Keratinocyte (primary cell): Measurements from ENCODE around the gene MANSC4. TPM values are rescaled to one million over a fixed set of nuclear protein-coding genes. Genes with fewer than 3 reads are reported as not detected.

Experiments used
- DNase-seq: peaks from one replicate; pipeline ENCODE4 v3.0.0-alpha.2; 2011; ENCODE audit warnings: low read depth, missing footprints, low spot score
- FAIRE-seq: peaks from 2 replicates; lab custom pipeline; 2011; peaks lifted over from hg19 to GRCh38; lab: Jason Lieb, UNC
- H2AFZ ChIP-seq: 2 replicates; pipeline ENCODE4 v1.6.0; 2012; ENCODE audit warnings: low read length, control low read depth, inconsistent platforms; ENCODE audit not compliant: control insufficient read depth
- H3K27ac ChIP-seq: 2 replicates; pipeline ENCODE4 v1.5.1; 2011; ENCODE audit warnings: low read length; ENCODE audit not compliant: control insufficient read depth, insufficient read depth
- H3K27me3 ChIP-seq: 3 replicates; pipeline ENCODE4 v1.6.0; 2011; ENCODE audit warnings: low read length; ENCODE audit not compliant: control insufficient read depth, insufficient read depth; ENCODE audit errors: extremely low read depth
- H3K36me3 ChIP-seq, 2 experiments: 2 replicates in 1 of 2; 3 replicates in 1 of 2; pipeline ENCODE4 v1.5.1; 2011; ENCODE audit warnings: low read length in 2 of 2, mild to moderate bottlenecking in 1 of 2; ENCODE audit not compliant: control insufficient read depth in 2 of 2, insufficient read depth in 2 of 2; ENCODE audit errors: extremely low read depth in 1 of 2
- H3K4me1 ChIP-seq: 3 replicates; pipeline ENCODE4 v1.5.1; 2011; ENCODE audit warnings: low read length; ENCODE audit not compliant: control insufficient read depth, insufficient read depth; ENCODE audit errors: extremely low read depth
- H3K4me2 ChIP-seq: 3 replicates; pipeline ENCODE4 v1.6.0; 2011; ENCODE audit warnings: low read depth, low read length; ENCODE audit not compliant: control insufficient read depth, insufficient read depth; ENCODE audit errors: extremely low read depth
- H3K4me3 ChIP-seq, 3 experiments: fragments of 200-600 bp in 1 of 3; sonication (generic) in 1 of 3; 2 replicates in 2 of 3; 3 replicates in 1 of 3; pipeline ENCODE4 v1.5.1; 2011 to 2016; ENCODE audit warnings: low read length in 3 of 3, mild to moderate bottlenecking in 3 of 3, control low read depth in 2 of 3, inconsistent platforms in 1 of 3, low read depth in 1 of 3, mixed read lengths in 1 of 3, mixed run types in 1 of 3, moderate library complexity in 1 of 3; ENCODE audit not compliant: control insufficient read depth in 2 of 3, insufficient read depth in 2 of 3; ENCODE audit errors: extremely low read depth in 1 of 3
- H3K79me2 ChIP-seq: 2 replicates; pipeline ENCODE4 v1.6.0; 2012; ENCODE audit warnings: low read length; ENCODE audit not compliant: control insufficient read depth, insufficient read depth
- H3K9ac ChIP-seq: 3 replicates; pipeline ENCODE4 v1.6.0; 2011; ENCODE audit warnings: low read length; ENCODE audit not compliant: control insufficient read depth, insufficient read depth; ENCODE audit errors: extremely low read depth
- H3K9me1 ChIP-seq: 3 replicates; pipeline ENCODE4 v1.6.0; 2011; ENCODE audit warnings: low read length; ENCODE audit not compliant: control insufficient read depth, insufficient read depth; ENCODE audit errors: extremely low read depth
- H3K9me3 ChIP-seq: 2 replicates; pipeline ENCODE4 v1.5.1; 2012; ENCODE audit warnings: low read depth, low read length; ENCODE audit not compliant: control insufficient read depth
- H4K20me1 ChIP-seq: 3 replicates; pipeline ENCODE4 v1.6.0; 2011; ENCODE audit warnings: low read length; ENCODE audit not compliant: control insufficient read depth, insufficient read depth; ENCODE audit errors: extremely low read depth
- CTCF ChIP-seq, 3 experiments: IDR thresholded peaks in 1 of 3; conservative IDR thresholded peaks in 1 of 3; optimal IDR thresholded peaks in 1 of 3; 2 replicates in 2 of 3; 3 replicates in 1 of 3; pipeline versions ENCODE3 to v1.5.1; 2011; ENCODE audit warnings: low read length in 3 of 3, mild to moderate bottlenecking in 3 of 3, moderate library complexity in 2 of 3, control low read depth in 1 of 3, inconsistent platforms in 1 of 3; ENCODE audit not compliant: insufficient read depth in 2 of 3; ENCODE audit errors: extremely low read depth in 1 of 3
- EZH2 ChIP-seq: IDR thresholded peaks from one replicate; pipeline ENCODE4 v1.6.1; 2012; ENCODE audit warnings: inconsistent platforms, mild to moderate bottlenecking, low read length, moderate library complexity
- dilution Hi-C: fragments of 300-500 bp; cut with MboI; formaldehyde crosslinking; loops from one replicate; pipeline ENCODE4 v1.7.0; 2020; ENCODE audit warnings: low sequenced_read_pairs; ENCODE audit not compliant: extremely low pct_ligation_motif_present
- polyA plus RNA-seq, 5 experiments: library from polyadenylated mRNA; depleted of rRNA in 3 of 5; stranded (reverse) in 3 of 5; stranded (forward) in 1 of 5; unstranded in 1 of 5; fragments of >200 nt; gene quantifications; 1 replicate in 1 of 5; 2 replicates in 3 of 5; 3 replicates in 1 of 5; pipeline versions ENCODE4 v1.2.1 to v1.2.3, GENCODE V29; 2011 to 2012; ENCODE audit warnings: missing spikeins in 2 of 5, low read depth in 1 of 5, low replicate concordance in 1 of 5

The MANSC4 gene
- polyA plus RNA-seq, 1 donor (not counting 4 experiments of a cell fraction or from before 2014, with no cell fraction given): 0.67 TPM

DNA sequence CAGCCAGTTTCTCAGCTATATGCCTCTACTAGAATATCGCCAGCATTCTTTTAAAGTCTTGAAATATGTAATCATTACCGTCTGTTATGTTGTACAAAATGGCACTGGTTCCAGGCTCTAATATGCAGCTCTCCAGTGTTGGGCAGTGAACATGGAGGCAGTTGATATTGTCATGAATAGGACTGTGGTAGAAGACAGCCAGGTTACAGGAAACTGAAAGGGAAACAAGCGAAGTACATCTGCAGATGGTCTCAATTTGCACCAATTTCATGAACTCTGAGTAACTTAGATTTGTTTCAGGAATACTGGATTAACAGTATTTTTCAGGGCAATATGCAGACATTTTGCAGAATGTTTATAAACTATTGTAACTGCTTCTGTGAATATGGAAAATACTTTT, 13.4 kb downstream of the MANSC4 start:
- TF ChIP-seq EZH2 (no peak), CTCF (optimal IDR thresholded peaks at IDR 0.05 in 1 of 3, IDR thresholded peaks at IDR 0.05 in 1 of 3, conservative IDR thresholded peaks at IDR 0.05 in 1 of 3; ENCODE audit: extremely low read depth in 1 of 3, insufficient read depth in 2 of 3, low read length in 3 of 3) (no peak)
- no peak overlapping the region for H3K27ac ChIP-seq
- DNase-seq: no peak
- no peak overlapping the region for H3K9ac ChIP-seq
- no peak overlapping the region for H3K4me3 ChIP-seq
- H3K4me1 ChIP-seq: peaks cover 13% of the 10 kb centered on the region
- dilution Hi-C loops: no loop called here
- no peaks in the 10 kb centered on the region for H3K9me1 ChIP-seq
- no peaks in the 10 kb centered on the region for H3K9me3 ChIP-seq
- H3K36me3 ChIP-seq: no peaks in the 10 kb centered on the region
- no peaks in the 10 kb centered on the region for H3K79me2 ChIP-seq
- H3K4me2 ChIP-seq: no peak overlapping the region
- H4K20me1 ChIP-seq: no peaks in the 10 kb centered on the region
- no peaks in the 10 kb centered on the region for H3K27me3 ChIP-seq
- no peak for FAIRE-seq
- no peak overlapping the region for H2AFZ ChIP-seq

DNA sequence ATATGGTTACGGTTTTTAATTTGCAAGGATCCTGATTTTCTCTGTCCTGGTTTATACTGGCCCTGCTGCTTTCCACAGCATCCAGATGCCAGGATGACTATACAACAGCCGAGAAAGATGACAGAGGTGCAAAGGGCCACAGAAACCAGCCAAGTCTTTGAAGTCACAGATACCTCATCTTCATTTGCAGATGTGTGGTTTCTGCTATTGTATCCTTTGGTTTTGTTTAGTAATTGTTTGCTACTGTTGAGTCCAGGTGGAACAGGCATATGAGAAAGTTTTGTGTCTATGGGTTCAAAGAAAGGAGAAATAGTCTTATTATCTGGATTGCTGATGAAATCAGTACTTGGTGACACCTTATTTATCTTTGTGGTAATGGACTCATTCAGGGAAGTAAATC, 17.3 kb downstream of the MANSC4 start:
- Histone ChIP-seq H4K20me1 (no peaks in the 10 kb centered on the region), H3K4me3 (no peak overlapping the region), H3K9ac (no peak overlapping the region), H3K9me1 (no peaks in the 10 kb centered on the region), H3K79me2 (no peaks in the 10 kb centered on the region), H3K36me3 (peaks cover 2% of the 10 kb centered on the region in 2 experiments), H3K27me3 (no peaks in the 10 kb centered on the region), H3K4me1 (no peaks in the 10 kb centered on the region), H3K9me3 (no peaks in the 10 kb centered on the region), H2AFZ (no peak overlapping the region), H3K4me2 (no peak overlapping the region), H3K27ac (no peak overlapping the region)
- no peak for FAIRE-seq
- dilution Hi-C loops: no loop called here
- DNase-seq: no peak
- TF ChIP-seq EZH2 (no peak), CTCF (optimal IDR thresholded peaks at IDR 0.05 in 1 of 3, IDR thresholded peaks at IDR 0.05 in 1 of 3, conservative IDR thresholded peaks at IDR 0.05 in 1 of 3; ENCODE audit: extremely low read depth in 1 of 3, insufficient read depth in 2 of 3, low read length in 3 of 3) (no peak)
